ENCODE data around the gene AGBL5. TPM values are rescaled to one million over a fixed set of nuclear protein-coding genes. Genes with fewer than 3 reads are reported as not detected.

The AGBL5 gene
- total and polyA plus RNA-seq, 9 of the 15 experiments (the other 6 are each of a cell fraction or from before 2014, with no cell fraction given): 3.3 to 52.7 (median 26.2) TPM

DNA sequence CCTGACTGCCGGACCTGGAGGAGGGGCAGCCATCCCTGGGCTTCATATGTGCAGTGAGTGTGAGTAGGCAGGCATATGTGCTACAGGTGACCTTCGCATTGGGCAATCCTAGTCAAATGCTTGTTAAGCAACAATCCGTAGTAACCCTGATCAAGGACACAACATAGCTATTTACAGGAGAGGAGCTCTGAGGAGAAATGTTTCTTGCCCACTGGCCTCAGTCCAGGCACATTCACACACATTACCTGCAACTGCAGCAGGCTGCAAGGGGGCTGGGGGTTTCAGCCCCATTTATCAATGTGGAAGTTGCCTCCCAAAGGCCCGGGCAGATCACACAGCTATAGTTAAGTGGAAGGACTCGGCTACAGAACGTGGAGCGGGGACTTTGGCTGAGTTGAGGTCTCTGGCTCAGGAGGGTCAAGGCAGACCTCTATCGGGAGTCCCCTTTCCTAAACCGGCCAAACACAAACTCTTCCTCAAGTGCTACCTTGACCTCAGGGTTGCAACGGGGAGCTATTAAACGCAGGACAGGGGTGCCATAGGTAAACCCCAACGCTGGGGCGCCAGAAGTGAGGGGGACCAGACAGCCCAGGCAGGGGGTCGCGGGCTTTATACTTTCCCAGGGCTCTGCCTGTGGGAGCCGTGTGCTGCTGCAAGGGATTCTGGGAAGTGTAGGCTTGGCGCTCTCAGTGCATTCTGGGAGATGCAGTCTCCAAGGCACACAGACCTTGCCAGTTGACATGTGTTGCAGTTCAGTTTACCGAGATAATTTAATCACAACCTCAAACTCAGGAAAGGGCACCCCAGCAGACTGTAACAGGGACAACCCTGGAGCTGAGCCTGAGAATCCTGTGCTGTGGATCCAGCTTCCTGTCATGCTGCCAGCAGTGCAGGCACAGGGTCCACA is 44.5 kb downstream of the AGBL5 start (continued):
- TF ChIP-seq CEBPG (CRISPR knock-in tag; IDR thresholded peaks at IDR 0.05) (peak; percentile 59; the same call in 1 of the 2 replicates), CEBPG (tag; conservative IDR thresholded peaks at IDR 0.05 in 1 of 2, IDR thresholded peaks at IDR 0.05 in 1 of 2) (peak in 1 of 2 experiments; percentile 13; a peak in 1 of 4 replicates), MAFG (tag; conservative IDR thresholded peaks at IDR 0.05) (no peak), ZFX (CRISPR knock-in tag; IDR thresholded peaks at IDR 0.05) (no peak), SRSF3 (IDR thresholded peaks at IDR 0.05; ENCODE audit: insufficient read depth, low read length) (no peak), ZNF436 (CRISPR knock-in tag; IDR thresholded peaks at IDR 0.05) (no peak), ELF1 (tag; IDR thresholded peaks at IDR 0.05) (no peak), RBM22 (IDR thresholded peaks at IDR 0.05; ENCODE audit: low read depth, low read length, poor library complexity, severe bottlenecking) (no peak), RAD51 (IDR thresholded peaks at IDR 0.05; ENCODE audit: borderline replicate concordance, low read depth) (no peak), CHCHD3 (CRISPR knock-in tag; IDR thresholded peaks at IDR 0.05) (no peak)
- TF ChIP-seq, protein P1, sequence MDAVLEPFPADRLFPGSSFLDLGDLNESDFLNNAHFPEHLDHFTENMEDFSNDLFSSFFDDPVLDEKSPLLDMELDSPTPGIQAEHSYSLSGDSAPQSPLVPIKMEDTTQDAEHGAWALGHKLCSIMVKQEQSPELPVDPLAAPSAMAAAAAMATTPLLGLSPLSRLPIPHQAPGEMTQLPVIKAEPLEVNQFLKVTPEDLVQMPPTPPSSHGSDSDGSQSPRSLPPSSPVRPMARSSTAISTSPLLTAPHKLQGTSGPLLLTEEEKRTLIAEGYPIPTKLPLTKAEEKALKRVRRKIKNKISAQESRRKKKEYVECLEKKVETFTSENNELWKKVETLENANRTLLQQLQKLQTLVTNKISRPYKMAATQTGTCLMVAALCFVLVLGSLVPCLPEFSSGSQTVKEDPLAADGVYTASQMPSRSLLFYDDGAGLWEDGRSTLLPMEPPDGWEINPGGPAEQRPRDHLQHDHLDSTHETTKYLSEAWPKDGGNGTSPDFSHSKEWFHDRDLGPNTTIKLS (IDR thresholded peaks at IDR 0.05; ENCODE audit: borderline replicate concordance, low read depth): peak; percentile 67; the same call in 1 of the 2 replicates
- TF ChIP-seq, protein P2, sequence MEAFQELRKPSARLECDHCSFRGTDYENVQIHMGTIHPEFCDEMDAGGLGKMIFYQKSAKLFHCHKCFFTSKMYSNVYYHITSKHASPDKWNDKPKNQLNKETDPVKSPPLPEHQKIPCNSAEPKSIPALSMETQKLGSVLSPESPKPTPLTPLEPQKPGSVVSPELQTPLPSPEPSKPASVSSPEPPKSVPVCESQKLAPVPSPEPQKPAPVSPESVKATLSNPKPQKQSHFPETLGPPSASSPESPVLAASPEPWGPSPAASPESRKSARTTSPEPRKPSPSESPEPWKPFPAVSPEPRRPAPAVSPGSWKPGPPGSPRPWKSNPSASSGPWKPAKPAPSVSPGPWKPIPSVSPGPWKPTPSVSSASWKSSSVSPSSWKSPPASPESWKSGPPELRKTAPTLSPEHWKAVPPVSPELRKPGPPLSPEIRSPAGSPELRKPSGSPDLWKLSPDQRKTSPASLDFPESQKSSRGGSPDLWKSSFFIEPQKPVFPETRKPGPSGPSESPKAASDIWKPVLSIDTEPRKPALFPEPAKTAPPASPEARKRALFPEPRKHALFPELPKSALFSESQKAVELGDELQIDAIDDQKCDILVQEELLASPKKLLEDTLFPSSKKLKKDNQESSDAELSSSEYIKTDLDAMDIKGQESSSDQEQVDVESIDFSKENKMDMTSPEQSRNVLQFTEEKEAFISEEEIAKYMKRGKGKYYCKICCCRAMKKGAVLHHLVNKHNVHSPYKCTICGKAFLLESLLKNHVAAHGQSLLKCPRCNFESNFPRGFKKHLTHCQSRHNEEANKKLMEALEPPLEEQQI (IDR thresholded peaks at IDR 0.05): no peak
- TF ChIP-seq, protein P3, sequence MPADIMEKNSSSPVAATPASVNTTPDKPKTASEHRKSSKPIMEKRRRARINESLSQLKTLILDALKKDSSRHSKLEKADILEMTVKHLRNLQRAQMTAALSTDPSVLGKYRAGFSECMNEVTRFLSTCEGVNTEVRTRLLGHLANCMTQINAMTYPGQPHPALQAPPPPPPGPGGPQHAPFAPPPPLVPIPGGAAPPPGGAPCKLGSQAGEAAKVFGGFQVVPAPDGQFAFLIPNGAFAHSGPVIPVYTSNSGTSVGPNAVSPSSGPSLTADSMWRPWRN (IDR thresholded peaks at IDR 0.05; ENCODE audit: low read depth): no peak
- TF ChIP-seq, protein P4, sequence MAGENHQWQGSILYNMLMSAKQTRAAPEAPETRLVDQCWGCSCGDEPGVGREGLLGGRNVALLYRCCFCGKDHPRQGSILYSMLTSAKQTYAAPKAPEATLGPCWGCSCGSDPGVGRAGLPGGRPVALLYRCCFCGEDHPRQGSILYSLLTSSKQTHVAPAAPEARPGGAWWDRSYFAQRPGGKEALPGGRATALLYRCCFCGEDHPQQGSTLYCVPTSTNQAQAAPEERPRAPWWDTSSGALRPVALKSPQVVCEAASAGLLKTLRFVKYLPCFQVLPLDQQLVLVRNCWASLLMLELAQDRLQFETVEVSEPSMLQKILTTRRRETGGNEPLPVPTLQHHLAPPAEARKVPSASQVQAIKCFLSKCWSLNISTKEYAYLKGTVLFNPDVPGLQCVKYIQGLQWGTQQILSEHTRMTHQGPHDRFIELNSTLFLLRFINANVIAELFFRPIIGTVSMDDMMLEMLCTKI (IDR thresholded peaks at IDR 0.05; ENCODE audit: partially characterized antibody): no peak
- TF ChIP-seq, protein P5, sequence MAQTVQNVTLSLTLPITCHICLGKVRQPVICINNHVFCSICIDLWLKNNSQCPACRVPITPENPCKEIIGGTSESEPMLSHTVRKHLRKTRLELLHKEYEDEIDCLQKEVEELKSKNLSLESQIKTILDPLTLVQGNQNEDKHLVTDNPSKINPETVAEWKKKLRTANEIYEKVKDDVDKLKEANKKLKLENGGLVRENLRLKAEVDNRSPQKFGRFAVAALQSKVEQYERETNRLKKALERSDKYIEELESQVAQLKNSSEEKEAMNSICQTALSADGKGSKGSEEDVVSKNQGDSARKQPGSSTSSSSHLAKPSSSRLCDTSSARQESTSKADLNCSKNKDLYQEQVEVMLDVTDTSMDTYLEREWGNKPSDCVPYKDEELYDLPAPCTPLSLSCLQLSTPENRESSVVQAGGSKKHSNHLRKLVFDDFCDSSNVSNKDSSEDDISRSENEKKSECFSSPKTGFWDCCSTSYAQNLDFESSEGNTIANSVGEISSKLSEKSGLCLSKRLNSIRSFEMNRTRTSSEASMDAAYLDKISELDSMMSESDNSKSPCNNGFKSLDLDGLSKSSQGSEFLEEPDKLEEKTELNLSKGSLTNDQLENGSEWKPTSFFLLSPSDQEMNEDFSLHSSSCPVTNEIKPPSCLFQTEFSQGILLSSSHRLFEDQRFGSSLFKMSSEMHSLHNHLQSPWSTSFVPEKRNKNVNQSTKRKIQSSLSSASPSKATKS (CRISPR knock-in tag; IDR thresholded peaks at IDR 0.05): no peak
- TF ChIP-seq, protein P6, sequence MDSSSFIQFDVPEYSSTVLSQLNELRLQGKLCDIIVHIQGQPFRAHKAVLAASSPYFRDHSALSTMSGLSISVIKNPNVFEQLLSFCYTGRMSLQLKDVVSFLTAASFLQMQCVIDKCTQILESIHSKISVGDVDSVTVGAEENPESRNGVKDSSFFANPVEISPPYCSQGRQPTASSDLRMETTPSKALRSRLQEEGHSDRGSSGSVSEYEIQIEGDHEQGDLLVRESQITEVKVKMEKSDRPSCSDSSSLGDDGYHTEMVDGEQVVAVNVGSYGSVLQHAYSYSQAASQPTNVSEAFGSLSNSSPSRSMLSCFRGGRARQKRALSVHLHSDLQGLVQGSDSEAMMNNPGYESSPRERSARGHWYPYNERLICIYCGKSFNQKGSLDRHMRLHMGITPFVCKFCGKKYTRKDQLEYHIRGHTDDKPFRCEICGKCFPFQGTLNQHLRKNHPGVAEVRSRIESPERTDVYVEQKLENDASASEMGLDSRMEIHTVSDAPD (CRISPR knock-in tag; IDR thresholded peaks at IDR 0.05): no peak
